ENCODE measurements around the gene RPL15.
"Not testable (repeated sequence)": the region's sequence is repeated elsewhere in the genome, so short reads cannot be mapped to it uniquely, and the experiment has no call there.

Gene RPL15

DNA sequence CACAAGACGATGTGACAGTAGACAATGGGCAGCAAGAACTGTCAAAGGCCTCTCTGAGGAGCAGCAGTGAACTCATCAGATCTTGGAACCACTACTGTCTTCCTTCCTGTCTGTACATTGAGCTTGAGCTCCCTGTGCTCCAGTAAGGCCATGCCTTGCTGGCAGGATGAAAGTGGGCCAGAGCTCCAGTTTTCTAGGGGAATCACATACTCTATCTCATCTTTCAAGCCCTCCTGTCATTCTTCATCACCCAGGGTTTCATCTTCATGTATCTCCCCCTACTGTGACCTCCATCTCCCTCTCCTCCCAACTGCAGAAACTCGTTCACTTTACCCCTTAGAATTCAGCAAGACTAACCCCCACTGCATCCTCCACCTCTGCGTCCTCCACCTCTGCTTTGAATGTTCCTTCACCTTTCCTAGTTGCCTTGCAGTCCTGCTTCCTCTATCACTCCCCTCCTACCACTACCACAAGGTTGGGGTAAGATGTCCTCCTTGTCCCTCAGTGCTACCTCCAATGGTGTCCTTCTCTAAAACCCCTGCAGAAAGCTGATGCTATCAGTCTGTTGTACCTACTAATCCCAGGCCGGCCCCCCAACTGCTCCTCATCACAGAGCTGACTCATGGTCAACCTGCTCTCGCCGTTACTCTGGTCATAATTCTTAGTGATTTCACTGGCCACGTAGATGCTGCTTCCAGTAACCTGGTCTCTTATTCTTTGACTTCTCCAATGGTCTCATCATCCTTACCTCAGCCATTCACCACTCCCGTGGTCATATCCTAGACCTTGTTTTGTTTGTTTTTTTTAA lies 22.5 kb upstream of the RPL15 start:
- DNase-seq: no peak

DNA sequence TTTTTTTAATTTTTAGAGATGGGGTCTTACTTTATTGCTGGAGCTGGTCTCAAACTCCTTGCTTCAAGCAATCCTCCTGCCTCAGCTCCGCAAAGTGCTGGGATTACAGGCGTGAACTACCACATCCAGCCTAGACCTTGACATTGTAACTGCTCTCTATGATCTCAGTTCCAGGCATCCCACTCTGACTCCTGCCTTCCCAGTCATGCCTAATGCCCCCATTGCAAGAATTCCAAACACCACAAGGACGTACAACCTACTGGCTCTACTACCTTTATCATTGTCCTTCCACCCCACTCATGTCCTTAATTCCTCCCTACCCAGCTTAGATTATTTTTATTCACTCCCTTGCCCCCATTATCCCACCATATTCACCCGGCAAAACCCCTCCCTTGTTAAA lies 21.8 kb upstream of the RPL15 start:
- DNase-seq: no peak

DNA sequence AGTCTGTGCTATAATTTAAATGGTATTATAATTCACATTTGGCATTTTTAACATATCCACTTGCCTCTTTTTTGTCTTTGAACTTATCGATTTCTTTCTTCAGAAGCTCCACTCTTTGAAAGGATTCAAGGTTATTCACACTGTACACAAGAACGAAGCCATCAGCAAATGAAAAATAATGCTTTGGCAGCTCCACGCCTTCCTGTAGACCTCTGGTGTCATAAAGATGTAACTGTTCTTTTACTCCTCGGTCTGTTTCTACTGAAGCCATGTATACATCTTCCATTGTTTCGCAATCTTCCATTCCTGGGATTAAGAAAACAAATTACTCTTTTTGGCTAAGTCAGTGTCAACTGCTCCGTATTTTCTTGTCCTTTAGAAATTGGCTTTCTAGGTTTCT lies 16.2 kb upstream of the RPL15 start:
- no peak for DNase-seq

DNA sequence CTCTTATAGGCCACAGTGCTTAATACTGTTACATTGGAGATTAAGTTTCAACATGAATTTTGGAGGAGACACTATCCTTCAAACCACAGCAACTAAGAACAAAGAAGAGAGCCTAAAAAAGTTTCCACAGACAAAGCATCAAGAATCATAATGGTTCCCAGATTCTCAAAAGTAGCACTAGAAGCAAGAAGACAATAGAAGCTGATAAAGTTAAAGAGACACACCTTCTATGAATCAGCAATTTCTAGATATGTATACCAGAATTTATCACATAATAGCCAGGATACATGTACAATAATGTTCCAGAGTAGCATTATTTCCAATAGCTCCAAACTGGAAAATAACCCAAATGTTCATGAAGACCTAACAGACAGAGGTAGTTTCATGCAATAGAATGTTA lies 12.4 kb upstream of the RPL15 start:
- no peak for DNase-seq

DNA sequence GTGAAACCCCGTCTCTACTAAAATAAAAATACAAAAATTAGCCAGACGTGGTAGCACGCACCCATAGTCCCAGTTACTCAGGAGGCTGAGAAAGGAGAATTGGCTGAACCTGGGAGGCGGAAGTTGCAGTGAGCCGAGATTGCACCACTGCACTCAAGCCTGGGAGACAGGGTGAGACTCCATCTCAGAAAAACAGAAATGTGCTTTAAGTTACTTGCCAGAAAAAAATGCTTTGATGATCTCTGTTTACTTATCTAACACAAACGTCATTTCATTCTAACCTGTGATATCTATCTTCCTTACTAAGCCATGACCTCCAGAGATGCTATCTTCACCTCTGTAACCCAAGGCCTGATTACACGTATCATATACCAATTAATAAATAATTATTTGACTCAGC lies 7.6 kb upstream of the RPL15 start:
- DNase-seq: no peak

DNA sequence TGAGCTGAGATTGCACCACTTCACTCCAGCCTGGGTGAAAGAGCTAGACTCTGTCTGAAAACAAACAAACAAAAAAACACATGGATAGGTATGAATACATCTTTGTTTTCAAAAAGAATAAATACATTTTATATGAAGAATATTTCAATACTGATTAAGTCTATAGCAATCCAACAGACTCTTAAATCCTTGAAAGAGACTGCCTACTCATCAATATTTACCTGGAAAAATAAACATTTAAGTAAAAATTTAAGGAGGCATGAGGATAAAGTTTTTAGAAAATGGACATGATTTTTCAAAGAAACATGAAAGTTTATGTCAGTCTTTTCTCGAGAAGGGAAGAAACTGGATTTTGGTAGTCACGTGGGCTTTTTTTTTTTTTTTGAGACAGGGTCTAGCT lies 5.5 kb upstream of the RPL15 start:
- no peak for DNase-seq

DNA sequence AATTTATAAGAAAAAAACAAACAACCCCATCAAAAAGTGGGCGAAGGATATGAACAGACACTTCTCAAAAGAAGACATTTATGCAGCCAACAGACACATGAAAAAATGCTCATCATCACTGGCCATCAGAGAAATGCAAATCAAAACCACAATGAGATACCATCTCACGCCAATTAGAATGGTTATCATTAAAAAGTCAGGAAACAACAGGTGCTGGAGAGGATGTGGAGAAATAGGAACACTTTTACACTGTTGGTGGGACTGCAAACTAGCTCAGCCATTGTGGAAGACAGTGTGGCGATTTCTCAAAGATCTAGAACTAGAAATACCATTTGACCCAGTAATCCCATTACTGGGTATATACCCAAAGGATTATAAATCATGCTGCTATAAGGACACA lies 4.6 kb upstream of the RPL15 start:
- not testable (repeated sequence) for DNase-seq

DNA sequence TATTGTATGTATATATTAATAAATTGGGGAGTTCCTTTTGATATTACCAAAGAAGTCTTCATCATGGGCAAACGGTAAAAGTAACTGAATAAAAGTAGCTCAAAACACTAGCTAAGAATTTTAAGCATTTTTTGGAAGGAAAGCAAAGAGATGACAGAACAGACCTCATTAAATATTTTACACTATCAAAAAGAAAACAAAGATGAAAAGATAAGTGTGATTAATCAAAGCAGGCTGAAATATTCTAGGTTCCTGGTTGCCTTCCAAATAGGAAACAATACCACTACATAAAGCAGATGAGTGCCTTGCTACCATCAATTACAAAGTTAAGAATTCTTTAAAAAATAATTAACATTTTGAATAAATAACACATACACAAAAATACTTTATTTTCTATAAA lies 3.8 kb upstream of the RPL15 start:
- no peak for DNase-seq

DNA sequence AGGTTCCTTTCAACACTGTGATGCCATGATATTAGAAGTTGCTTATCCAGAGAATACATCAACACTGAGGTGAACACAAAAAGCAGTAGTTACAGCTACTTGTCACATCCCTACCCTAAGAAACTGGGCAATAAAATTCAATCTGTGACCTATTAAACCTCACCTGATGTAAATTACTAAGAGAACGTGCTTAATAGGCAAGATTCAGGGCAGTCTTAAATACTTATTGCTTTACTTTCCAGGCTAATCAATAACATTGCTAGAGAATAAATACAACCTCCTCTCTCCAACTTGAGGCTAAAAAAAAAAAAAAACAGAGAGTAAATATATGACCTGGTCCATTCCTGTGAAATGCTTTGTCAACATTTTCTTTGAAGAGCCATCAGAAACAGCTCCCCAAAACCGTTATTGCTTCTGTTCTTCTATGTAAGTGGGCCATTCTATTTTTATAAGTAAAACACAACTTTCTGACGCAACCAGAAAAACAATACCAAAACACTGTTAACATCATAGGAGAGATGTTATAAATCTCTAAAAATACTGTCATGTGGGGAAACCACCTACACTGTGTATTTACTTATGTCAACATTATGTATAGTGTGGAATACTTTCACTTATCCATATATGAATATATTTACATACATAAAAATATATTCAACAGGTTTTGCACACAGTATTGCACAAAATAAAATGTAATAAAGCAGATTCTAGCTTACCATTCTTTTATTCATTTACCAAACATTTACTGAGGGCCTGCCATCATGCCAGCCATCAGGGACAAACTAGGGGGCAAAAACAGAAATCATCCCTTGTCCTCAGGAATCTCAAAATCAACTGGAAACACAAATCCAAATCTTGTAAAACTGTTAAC lies 2.8 kb upstream of the RPL15 start:
- DNase-seq: no peak

DNA sequence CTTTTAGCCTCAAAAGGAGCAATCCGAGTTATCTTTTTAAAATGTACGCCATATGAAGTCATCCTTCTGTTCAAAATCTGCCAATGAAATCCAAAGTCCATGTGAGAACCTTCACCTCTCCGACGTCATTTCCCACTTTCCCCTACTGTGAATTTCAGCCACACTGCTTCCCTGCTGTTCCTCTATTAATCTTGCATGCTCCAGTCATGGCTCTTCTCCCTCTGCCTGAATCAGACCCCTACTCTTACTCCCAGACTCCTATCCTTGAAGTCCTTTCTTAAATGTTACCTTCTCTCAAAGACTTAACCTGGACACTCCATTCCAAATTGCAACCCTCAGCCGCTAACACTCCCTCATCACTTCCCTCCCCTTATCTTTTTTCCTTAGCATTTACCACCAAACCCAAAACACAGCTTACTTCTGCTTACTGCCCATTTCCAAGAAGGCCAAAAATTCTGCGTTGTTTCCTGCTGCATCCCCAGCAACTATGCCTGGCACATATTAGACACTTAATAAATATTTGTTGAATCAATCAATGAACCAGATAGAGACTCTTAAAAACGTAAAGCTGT lies 1.3 kb upstream of the RPL15 start:
- DNase-seq: no peak

DNA sequence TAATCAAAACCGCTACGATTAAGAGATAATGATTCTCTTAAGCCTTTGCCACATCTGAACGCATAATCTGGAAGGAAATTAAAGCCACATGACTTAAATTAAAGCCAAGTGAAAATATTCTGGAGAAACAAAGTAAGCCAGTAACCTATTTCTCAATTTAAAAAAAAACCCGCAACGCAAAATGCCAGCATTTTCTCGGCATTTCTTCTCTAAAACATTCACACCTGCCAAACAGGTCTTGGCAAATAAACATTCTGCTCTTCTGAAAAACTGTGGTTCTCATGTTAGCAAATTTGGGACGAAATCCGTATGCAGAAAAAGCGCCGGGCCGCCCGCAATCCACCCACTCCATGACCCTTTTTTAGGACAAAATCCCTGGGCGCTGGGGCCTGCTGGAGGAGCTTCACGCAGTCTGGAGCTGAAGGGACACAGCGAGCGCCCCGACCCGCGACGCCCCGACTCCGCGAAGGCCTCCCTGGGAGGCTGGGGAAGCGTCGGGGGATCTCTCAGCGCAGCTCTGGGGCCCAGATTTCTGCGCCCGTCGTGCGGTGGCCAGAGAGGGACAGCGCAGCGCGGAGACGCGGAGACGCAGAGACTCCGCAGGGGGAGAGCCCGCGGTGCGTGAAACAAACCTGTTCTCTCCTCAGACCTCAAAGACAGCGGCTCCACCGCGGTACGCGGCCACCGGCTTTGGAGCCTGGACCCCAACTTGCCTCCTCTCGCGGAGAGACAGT lies 613 bp upstream of the RPL15 start:
- DNase-seq: no peak

DNA sequence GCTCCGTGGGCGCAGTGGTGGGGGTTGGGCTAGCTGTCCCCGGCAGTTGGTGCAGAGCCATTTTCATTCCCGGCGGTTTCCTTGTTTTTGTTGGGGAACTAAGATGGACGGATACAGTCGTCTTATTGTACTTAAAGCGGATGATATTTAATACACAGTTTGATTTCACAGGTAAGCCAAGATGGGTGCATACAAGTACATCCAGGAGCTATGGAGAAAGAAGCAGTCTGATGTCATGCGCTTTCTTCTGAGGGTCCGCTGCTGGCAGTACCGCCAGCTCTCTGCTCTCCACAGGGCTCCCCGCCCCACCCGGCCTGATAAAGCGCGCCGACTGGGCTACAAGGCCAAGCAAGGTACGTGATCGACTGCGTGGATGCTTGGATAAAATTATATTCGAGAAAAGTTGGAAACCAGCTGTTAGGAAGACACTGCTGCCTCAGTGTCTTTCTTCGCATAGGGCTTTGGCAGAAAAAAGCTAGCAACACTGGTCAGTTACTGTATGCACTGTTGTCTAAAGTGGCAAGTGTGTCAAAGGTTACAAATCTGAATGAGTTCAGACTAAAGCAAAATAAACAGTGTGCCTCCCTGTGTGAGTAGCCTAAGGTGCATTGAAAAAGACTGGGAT lies 859 bp downstream of the RPL15 start:
- DNase-seq: not testable (repeated sequence)

DNA sequence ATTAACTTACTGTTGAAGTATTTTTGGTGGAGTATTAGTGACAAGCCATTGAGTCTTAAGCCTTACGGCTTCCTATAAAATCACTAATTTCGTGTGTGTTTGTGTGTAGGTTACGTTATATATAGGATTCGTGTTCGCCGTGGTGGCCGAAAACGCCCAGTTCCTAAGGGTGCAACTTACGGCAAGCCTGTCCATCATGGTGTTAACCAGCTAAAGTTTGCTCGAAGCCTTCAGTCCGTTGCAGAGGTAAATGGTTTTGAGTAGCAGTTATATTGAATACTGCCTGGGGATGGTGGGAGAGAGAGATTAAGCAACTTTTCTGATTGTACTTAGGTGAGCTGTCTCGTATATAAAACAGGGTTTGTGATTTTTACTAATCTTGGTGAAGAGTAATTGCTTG lies 1.4 kb downstream of the RPL15 start:
- not testable (repeated sequence) for DNase-seq

DNA sequence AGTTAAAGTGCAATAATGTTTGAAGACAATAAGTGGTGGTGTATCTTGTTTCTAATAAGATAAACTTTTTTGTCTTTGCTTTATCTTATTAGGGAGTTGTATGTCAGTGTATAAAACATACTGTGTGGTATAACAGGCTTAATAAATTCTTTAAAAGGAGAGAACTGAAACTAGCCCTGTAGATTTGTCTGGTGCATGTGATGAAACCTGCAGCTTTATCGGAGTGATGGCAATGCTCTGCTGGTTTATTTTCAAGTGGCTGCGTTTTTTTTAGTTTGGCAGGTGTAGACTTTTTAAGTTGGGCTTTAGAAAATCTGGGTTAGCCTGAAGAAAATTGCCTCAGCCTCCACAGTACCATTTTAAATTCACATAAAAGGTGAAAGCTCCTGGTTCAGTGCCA lies 2.7 kb downstream of the RPL15 start:
- no peak for DNase-seq

DNA sequence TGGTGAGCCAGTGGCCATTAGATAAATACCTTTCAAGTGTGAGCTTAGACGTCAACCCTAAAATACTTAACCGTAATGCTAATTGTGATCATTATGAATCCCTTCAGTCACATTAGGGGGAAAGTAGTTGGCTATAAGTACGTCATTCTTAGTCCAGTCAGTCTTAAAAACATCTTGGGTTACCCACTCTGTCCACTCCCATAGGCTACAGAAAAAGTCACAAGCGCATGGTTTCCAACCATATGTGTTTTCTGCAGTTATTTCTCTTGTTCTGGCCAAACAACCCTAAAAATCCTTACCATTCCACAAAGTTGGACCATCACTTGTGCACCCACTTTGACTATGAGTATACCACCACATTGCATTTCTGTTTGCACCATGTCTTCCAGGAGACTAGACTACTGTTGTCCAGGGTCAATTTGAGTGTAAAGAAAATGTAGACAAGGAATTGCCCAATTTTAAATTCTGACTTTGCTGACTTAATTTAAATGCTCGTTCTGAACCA lies 3.3 kb downstream of the RPL15 start:
- DNase-seq: no peak

DNA sequence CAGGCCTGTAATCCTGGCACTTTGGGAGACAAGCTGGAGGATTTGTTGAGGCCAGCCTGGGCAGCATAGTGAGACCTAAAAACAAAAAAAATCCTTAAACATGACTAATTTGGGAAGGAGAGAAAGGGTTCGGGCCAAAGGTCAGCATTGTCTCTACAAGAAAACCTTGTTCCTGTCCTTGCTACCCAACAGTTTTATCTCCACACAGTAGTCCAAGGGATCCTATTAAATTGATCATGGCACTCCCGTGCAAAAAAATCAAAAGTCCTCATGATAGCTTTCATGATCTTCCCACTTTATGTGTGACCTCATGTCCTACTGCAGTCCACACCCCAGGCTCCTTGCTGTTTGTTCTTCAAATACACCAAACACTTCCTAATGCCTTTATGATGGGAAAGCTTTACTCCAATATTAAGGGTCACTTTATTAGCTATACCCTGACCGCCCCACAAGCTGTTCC lies 4.2 kb downstream of the RPL15 start:
- no peak for DNase-seq

DNA sequence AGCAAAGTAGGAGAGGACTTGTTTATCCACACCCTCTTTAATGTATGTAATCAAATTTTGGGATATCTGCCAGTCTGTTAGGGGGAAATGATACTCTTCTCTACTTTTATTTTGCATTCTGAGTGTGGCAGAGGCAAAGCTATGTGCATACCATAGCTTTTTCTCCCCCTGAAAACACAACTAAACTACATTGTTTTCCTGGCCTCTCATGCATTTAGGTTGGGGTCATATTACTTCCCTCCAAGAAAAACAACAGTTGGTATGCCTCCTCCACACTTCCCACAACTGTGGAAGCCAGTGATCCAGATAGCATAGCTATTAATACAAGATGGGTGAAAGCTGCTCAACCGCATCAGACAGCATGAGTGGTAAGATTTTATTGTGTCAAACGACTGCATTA lies 6.9 kb downstream of the RPL15 start:
- DNase-seq: no peak

DNA sequence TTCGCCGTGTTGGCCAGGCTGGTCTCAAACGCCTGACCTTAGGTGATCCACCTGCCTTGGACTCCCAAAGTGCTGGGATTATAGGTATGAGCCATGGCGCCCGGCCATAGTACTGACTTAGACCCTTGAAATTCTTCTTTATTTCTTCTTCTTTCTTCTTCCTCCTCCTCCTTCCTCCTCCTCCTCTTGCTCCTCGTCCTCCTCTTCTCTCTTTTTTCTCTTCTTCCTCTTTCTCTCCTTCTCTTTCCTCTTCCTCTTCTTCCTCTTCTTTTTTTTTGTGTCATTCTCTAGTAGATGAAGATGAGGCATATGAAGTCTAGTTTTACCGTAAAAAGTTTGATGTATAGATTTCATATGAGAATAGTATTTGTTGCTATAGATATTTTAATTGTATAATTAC lies 9.3 kb downstream of the RPL15 start:
- no peak for DNase-seq

DNA sequence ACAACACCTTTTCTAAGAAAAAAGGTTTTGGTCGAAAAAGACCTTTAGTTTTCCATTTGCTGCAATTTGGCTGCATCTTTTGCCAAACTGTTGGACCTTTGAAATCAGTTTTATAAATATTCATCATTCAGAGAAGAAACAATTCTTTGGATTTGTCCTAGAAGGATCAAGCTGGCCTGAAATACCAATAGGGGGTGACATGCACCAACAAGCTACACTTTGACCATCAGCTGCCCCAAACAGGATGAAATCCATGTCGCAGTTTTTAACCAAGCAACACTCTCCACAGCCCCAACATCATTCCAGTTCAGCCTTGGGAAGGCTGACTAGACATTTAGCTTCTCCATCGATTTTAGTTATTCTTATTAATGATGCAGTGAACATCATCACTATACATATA lies 9.8 kb downstream of the RPL15 start:
- no peak for DNase-seq

DNA sequence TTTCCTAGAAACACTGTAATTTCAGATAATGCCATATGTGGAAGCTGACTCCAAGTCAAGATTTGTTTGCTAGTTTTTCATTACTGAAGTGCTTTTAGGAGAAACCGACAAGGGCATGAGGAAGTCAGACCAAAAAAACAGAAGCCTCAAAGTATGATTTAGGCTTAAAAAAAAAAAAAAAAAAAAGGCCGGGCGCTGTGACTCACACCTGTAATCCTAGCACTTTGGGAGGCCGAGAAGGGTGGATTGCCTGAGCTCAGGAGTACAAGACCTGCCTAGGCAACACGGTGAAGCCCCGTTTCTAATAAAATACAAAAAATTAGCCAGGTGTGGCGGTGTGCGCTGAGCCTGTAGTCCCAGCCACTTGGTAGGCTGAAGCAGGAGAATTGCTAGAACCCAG lies 11.6 kb downstream of the RPL15 start:
- DNase-seq: no peak

DNA sequence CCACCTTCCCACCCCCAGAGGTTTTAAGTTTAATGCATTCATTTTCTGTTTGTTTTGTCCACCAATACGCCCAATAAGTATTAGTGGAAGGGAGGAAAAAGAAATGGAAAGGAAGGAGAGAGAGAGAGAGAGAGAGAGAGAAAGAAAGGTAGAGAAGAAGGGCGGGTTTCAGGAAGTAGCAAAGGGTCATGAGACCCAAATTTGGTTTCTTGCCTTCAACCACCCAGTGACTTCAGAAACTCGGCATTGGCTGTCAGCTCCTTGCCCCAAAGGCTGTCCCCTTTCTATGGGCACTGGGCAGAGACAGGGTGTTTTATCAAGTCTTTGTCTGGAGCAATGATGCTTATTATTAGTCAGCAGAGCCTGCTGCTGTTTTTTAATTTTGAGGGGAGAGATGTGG lies 14.7 kb downstream of the RPL15 start:
- no peak for DNase-seq

DNA sequence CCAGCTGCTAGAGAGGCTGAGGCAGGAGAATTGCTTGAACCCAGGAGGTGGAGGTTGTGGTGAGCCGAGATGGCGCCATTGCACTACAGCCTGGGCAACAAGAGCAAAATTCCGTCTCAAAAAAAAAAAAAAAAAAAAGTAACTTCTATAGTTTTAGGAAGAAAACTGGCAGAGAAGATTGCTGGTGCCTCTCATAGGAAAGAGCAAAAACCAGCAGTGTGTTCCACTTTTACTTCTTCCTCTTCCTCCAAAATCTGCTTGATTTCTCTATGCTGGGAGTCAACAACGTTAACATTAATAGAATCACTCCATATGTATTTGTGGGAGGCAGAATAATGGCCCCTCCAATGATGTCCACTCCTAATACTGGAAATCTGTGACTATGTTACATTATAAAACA lies 15.6 kb downstream of the RPL15 start:
- DNase-seq: no peak

DNA sequence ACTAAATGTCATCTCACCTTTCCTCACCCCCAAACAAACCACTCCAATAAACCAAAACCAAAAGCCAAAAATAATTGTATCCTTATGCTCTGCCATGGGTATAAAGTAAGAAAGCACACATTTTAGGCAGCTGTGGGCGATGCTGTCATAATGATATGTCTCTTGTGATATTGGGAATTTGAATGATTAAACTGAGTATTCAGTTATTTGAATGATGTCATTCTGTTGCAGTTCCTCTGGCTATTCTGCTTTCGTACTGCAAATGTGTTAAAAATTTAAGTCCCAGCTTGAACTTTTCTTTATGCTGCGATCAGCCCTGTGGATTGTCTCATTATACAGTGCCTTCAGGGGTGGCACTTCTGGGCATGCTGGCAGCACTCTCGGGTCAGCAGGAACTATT lies 17.3 kb downstream of the RPL15 start:
- no peak for DNase-seq
